HepG2 (cell line): ENCODE data around the gene ADCY7. TPM values are rescaled to one million over a fixed set of nuclear protein-coding genes. Genes with fewer than 3 reads are reported as not detected.

Experiments
- BRD4 ChIP-seq: sonication (generic); formaldehyde crosslinking; IDR thresholded peaks from 2 replicates; pipeline ENCODE4 v1.4.0; 2020; ENCODE audit warnings: missing genetic modification reagents
- CHD4 ChIP-seq: fragments of 200-600 bp; sonication (generic); IDR thresholded peaks from 2 replicates; pipeline ENCODE4 v1.7.0; 2017; ENCODE audit warnings: mild to moderate bottlenecking, low read length, borderline replicate concordance
- DMAP1 ChIP-seq: IDR thresholded peaks from 2 replicates; pipeline ENCODE4 v1.6.1; 2016
- DZIP1 ChIP-seq: sonication (generic); formaldehyde crosslinking; IDR thresholded peaks from 2 replicates; pipeline ENCODE4 v1.5.0; 2020; ENCODE audit warnings: mild to moderate bottlenecking, missing genetic modification reagents
- ELF3 ChIP-seq: IDR thresholded peaks from 2 replicates; pipeline ENCODE4 v1.6.1; 2016; ENCODE audit warnings: missing genetic modification reagents, missing compliant biosample characterization
- ELK4 ChIP-seq: sonication (generic); formaldehyde crosslinking; IDR thresholded peaks from 2 replicates; pipeline ENCODE4 v1.9.0; 2021; ENCODE audit warnings: missing genetic modification reagents, borderline replicate concordance
- FOXM1 ChIP-seq: sonication (generic); formaldehyde crosslinking; IDR thresholded peaks from 2 replicates; pipeline ENCODE4 v1.5.0; 2020; ENCODE audit warnings: missing genetic modification reagents
- HOXA9 ChIP-seq: sonication (generic); formaldehyde crosslinking; IDR thresholded peaks from 2 replicates; pipeline ENCODE4 v1.8.1; 2022; ENCODE audit warnings: missing genetic modification reagents, mild to moderate bottlenecking, moderate library complexity, borderline replicate concordance
- JUNB ChIP-seq: sonication (generic); formaldehyde crosslinking; IDR thresholded peaks from 2 replicates; pipeline ENCODE4 v1.8.0; 2022; ENCODE audit warnings: missing genetic modification reagents, mild to moderate bottlenecking, borderline replicate concordance
- MED8 ChIP-seq: sonication (generic); formaldehyde crosslinking; IDR thresholded peaks from 2 replicates; pipeline ENCODE4 v1.8.1; 2023; ENCODE audit warnings: mild to moderate bottlenecking, missing genetic modification reagents; ENCODE audit not compliant: insufficient replicate concordance
- SATB2 ChIP-seq: sonication (generic); formaldehyde crosslinking; IDR thresholded peaks from 2 replicates; pipeline ENCODE4 v1.5.0; 2020; ENCODE audit warnings: missing genetic modification reagents
- ZNF230 ChIP-seq: sonication (generic); formaldehyde crosslinking; IDR thresholded peaks from 2 replicates; pipeline ENCODE4 v1.4.0; 2020; ENCODE audit warnings: mild to moderate bottlenecking, missing genetic modification reagents
- ZNF333 ChIP-seq: sonication (generic); formaldehyde crosslinking; IDR thresholded peaks from 2 replicates; pipeline ENCODE4 v1.4.0; 2020; ENCODE audit warnings: mild to moderate bottlenecking, missing genetic modification reagents, borderline replicate concordance
- ZNF33B ChIP-seq: sonication (generic); formaldehyde crosslinking; IDR thresholded peaks from 2 replicates; pipeline ENCODE4 v1.5.1; 2020; ENCODE audit warnings: mild to moderate bottlenecking, missing genetic modification reagents
- ZNF343 ChIP-seq: sonication (generic); formaldehyde crosslinking; IDR thresholded peaks from 2 replicates; pipeline ENCODE4 v1.4.0; 2020; ENCODE audit warnings: mild to moderate bottlenecking, missing genetic modification reagents
- ZNF441 ChIP-seq: sonication (generic); formaldehyde crosslinking; IDR thresholded peaks from 2 replicates; pipeline ENCODE4 v1.7.0; 2021; ENCODE audit warnings: missing genetic modification reagents, borderline replicate concordance
- ZNF687 ChIP-seq: sonication (generic); formaldehyde crosslinking; IDR thresholded peaks from 2 replicates; pipeline ENCODE4 v1.5.1; 2020; ENCODE audit warnings: mild to moderate bottlenecking, missing genetic modification reagents, moderate library complexity
- ZNF703 ChIP-seq: sonication (generic); formaldehyde crosslinking; IDR thresholded peaks from 2 replicates; pipeline ENCODE4 v1.5.1; 2020; ENCODE audit warnings: missing genetic modification reagents, mild to moderate bottlenecking, moderate library complexity, borderline replicate concordance
- ZNF713 ChIP-seq: sonication (generic); formaldehyde crosslinking; IDR thresholded peaks from 2 replicates; pipeline ENCODE4 v1.4.0; 2020; ENCODE audit warnings: mild to moderate bottlenecking, missing genetic modification reagents
- ZNF776 ChIP-seq: sonication (generic); formaldehyde crosslinking; IDR thresholded peaks from 2 replicates; pipeline ENCODE4 v1.4.0; 2020; ENCODE audit warnings: mild to moderate bottlenecking, missing genetic modification reagents
- ZNF792 ChIP-seq: IDR thresholded peaks from 2 replicates; pipeline ENCODE4 v1.6.1; 2016
- ZNF879 ChIP-seq: sonication (generic); formaldehyde crosslinking; IDR thresholded peaks from 2 replicates; pipeline ENCODE4 v1.8.1; 2023; ENCODE audit warnings: missing genetic modification reagents
- ZSCAN21 ChIP-seq: sonication (generic); formaldehyde crosslinking; IDR thresholded peaks from 2 replicates; pipeline ENCODE4 v1.8.0; 2022; ENCODE audit warnings: mild to moderate bottlenecking, missing genetic modification reagents, moderate library complexity, borderline replicate concordance
- polyA plus RNA-seq, 8 experiments: library from polyadenylated mRNA; depleted of rRNA in 3 of 8; stranded (reverse) in 7 of 8; unstranded in 1 of 8; fragments of >200 nt; fragmentation: Illumina TruSeq in 4 of 8; extraction: Trizol in 4 of 8; gene quantifications; 2 replicates each; pipeline versions ENCODE4 v1.2.1 to v1.2.3, GENCODE V29; 2011 to 2016; ENCODE audit warnings: low read depth in 4 of 8, missing spikeins in 1 of 8, mixed read lengths in 1 of 8; ENCODE audit not compliant: insufficient read depth in 1 of 8
- total RNA-seq, 5 experiments: library from RNA; depleted of rRNA; stranded (reverse); fragments of >200 nt; fragmentation: Illumina TruSeq; extraction: Trizol; gene quantifications; 2 replicates each; pipeline ENCODE4 v1.2.3, GENCODE V29; 2016; ENCODE audit warnings: low read depth in 1 of 5

ADCY7 gene
- total and polyA plus RNA-seq, 2 of the 13 experiments (the other 11 are each of a cell fraction or from before 2014, with no cell fraction given): 2.2 to 4.3 TPM

GRCh38 chr16:50297301-50298074 is 31.1 kb downstream of the ADCY7 start (continued):
- TF ChIP-seq ZNF687 (CRISPR knock-in tag) (peak; percentile 86), ZNF713 (CRISPR knock-in tag) (0 out of 2 replicates have a peak, but pooled peaks have one; percentile 69), ELK4 (CRISPR knock-in tag) (no peak), JUNB (CRISPR knock-in tag) (no peak), ZNF792 (CRISPR knock-in tag) (peak; percentile 5; the same call in 1 of the 2 replicates), ZNF441 (CRISPR knock-in tag) (0 out of 2 replicates have a peak, but pooled peaks have one; percentile 27), CHD4 (no peak), ZNF879 (CRISPR knock-in tag) (no peak), ZSCAN21 (CRISPR knock-in tag) (no peak; the same call in 1 of the 2 replicates), SATB2 (CRISPR knock-in tag) (no peak), ZNF33B (CRISPR knock-in tag) (no peak; the same call in 1 of the 2 replicates), ZNF333 (CRISPR knock-in tag) (no peak), HOXA9 (CRISPR knock-in tag) (no peak), DZIP1 (CRISPR knock-in tag) (peak; percentile 57; the same call in 1 of the 2 replicates), MED8 (CRISPR knock-in tag) (no peak), ZNF343 (CRISPR knock-in tag) (peak; percentile 75), BRD4 (CRISPR knock-in tag) (peak; percentile 67; the same call in 1 of the 2 replicates), ZNF703 (CRISPR knock-in tag) (0 out of 2 replicates have a peak, but pooled peaks have one; percentile 7), ZNF776 (peak; percentile 57; the same call in 1 of the 2 replicates), ZNF230 (CRISPR knock-in tag) (peak; percentile 81; the same call in 1 of the 2 replicates), FOXM1 (CRISPR knock-in tag) (0 out of 2 replicates have a peak, but pooled peaks have one; percentile 51), DMAP1 (no peak), ELF3 (CRISPR knock-in tag) (no peak)
